Fibroblast of the aortic adventitia (primary cell): ENCODE measurements around the gene HNRNPUL1. TPM values are rescaled to one million over a fixed set of nuclear protein-coding genes. Genes with fewer than 3 reads are reported as not detected.
"Not testable (repeated sequence)": the region's sequence is repeated elsewhere in the genome, so short reads cannot be mapped to it uniquely, and the experiment has no call there.

Source experiments
- DNase-seq: peaks from one replicate; pipeline ENCODE4 v3.0.0-alpha.2; 2010; ENCODE audit warnings: low read depth
- H3K4me3 ChIP-seq: 2 replicates; pipeline ENCODE4 v1.5.1; 2011; ENCODE audit warnings: low read depth, mild to moderate bottlenecking, control low read depth, low read length, moderate library complexity
- CTCF ChIP-seq: IDR thresholded peaks from 2 replicates; pipeline ENCODE4 v1.5.1; 2011; ENCODE audit warnings: mild to moderate bottlenecking, low read length, control low read depth, inconsistent platforms; ENCODE audit not compliant: insufficient read depth
- total RNA-seq: library from RNA; depleted of rRNA; stranded (reverse); fragments of >200 nt; gene quantifications from 2 replicates; pipeline ENCODE4 v1.2.3, GENCODE V29; 2012; ENCODE audit warnings: low replicate concordance

The HNRNPUL1 gene
- total RNA-seq, 1 donor: 108 TPM

GRCh38 chr19:41226874-41227390 is 37.2 kb upstream of the HNRNPUL1 start:
- DNase-seq: no peak
- H3K4me3 ChIP-seq: peak overlapping the region; percentile 57
- TF ChIP-seq CTCF: no peak

GRCh38 chr19:41228486-41228885 is 35.7 kb upstream of the HNRNPUL1 start:
- no peak for TF ChIP-seq CTCF
- DNase-seq: no peak
- H3K4me3 ChIP-seq: no peak overlapping the region

GRCh38 chr19:41229338-41229737 is 34.8 kb upstream of the HNRNPUL1 start:
- peak; percentile 52 for DNase-seq
- not testable (repeated sequence) for H3K4me3 ChIP-seq

- no peak overlapping the region for H3K4me3 ChIP-seq
- TF ChIP-seq CTCF: no peak
- no peak for DNase-seq
These were observed 33.9 kb upstream of the HNRNPUL1 start for GRCh38 chr19:41230067-41230857.

- no peak overlapping the region for H3K4me3 ChIP-seq
- no peak for TF ChIP-seq CTCF
- DNase-seq: no peak
These were observed 31.5 kb upstream of the HNRNPUL1 start for GRCh38 chr19:41232686-41233085.

GRCh38 chr19:41233748-41234240 is 30.4 kb upstream of the HNRNPUL1 start:
- no peak overlapping the region for H3K4me3 ChIP-seq
- no peak for TF ChIP-seq CTCF
- DNase-seq: no peak

- no peak for DNase-seq
- no peak for TF ChIP-seq CTCF
- no peak overlapping the region for H3K4me3 ChIP-seq
These were observed 29.5 kb upstream of the HNRNPUL1 start for GRCh38 chr19:41234512-41235168.
